Endothelial cell of umbilical vein (primary cell): ENCODE data around the gene RGS7.
A peak's percentile ranks its signal among the peaks of the same experiment; 100 is the strongest.

Experiments
- EZH2 ChIP-seq: IDR thresholded peaks from 2 replicates; pipeline ENCODE4 v1.6.1; 2012; ENCODE audit warnings: borderline replicate concordance, low read depth, mild to moderate bottlenecking, moderate library complexity, low read length, inconsistent platforms; ENCODE audit not compliant: severe bottlenecking
- POLR2A ChIP-seq: IDR thresholded peaks from 2 replicates; pipeline ENCODE4 v1.6.1; 2012; ENCODE audit warnings: low read depth, mild to moderate bottlenecking, control low read depth, low read length
- POLR2AphosphoS5 ChIP-seq: IDR thresholded peaks from 2 replicates; pipeline ENCODE4 v1.6.1; 2012; ENCODE audit warnings: low read depth, mild to moderate bottlenecking, control low read depth, low read length, moderate library complexity; ENCODE audit not compliant: insufficient read depth
- TF ChIP-seq, protein P1 (sequence below), 2 donors: IDR thresholded peaks; 1 replicate in 1 of 2; 2 replicates in 1 of 2; pipeline ENCODE4 v1.5.1; 2011; ENCODE audit warnings: low read length in 2 of 2, mild to moderate bottlenecking in 2 of 2, moderate library complexity in 2 of 2, control low read depth in 1 of 2, inconsistent platforms in 1 of 2, low read depth in 1 of 2; ENCODE audit not compliant: insufficient read depth in 1 of 2; ENCODE audit errors: extremely low read depth in 1 of 2
- TF ChIP-seq, protein P2 (sequence below): IDR thresholded peaks from 2 replicates; pipeline ENCODE4 v1.6.1; 2011; ENCODE audit not compliant: insufficient read depth, insufficient read length

GRCh38 chr1:240967070-240967724, 389.8 kb downstream of the RGS7 start:
- TF ChIP-seq, protein P1, sequence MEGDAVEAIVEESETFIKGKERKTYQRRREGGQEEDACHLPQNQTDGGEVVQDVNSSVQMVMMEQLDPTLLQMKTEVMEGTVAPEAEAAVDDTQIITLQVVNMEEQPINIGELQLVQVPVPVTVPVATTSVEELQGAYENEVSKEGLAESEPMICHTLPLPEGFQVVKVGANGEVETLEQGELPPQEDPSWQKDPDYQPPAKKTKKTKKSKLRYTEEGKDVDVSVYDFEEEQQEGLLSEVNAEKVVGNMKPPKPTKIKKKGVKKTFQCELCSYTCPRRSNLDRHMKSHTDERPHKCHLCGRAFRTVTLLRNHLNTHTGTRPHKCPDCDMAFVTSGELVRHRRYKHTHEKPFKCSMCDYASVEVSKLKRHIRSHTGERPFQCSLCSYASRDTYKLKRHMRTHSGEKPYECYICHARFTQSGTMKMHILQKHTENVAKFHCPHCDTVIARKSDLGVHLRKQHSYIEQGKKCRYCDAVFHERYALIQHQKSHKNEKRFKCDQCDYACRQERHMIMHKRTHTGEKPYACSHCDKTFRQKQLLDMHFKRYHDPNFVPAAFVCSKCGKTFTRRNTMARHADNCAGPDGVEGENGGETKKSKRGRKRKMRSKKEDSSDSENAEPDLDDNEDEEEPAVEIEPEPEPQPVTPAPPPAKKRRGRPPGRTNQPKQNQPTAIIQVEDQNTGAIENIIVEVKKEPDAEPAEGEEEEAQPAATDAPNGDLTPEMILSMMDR (IDR thresholded peaks at IDR 0.05; ENCODE audit: extremely low read depth in 1 of 2, insufficient read depth in 1 of 2, low read depth in 1 of 2, low read length in 2 of 2) = peak in 1 of 2 donors; percentile 6
- TF ChIP-seq POLR2A (no peak), POLR2AphosphoS5 (no peak), EZH2 (no peak)
- TF ChIP-seq, protein P2, sequence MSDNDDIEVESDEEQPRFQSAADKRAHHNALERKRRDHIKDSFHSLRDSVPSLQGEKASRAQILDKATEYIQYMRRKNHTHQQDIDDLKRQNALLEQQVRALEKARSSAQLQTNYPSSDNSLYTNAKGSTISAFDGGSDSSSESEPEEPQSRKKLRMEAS = no peak
